HL-60 (cell line): ENCODE measurements around the gene NDC1.

ENCODE experiments used
- CTCF ChIP-seq: IDR thresholded peaks from one replicate; pipeline ENCODE4 v1.5.1; 2011; ENCODE audit warnings: low read length, control low read depth, inconsistent platforms; ENCODE audit not compliant: insufficient read depth
- REST ChIP-seq: IDR thresholded peaks from 2 replicates; pipeline ENCODE4 v1.6.1; 2012; ENCODE audit warnings: low read depth; ENCODE audit not compliant: insufficient replicate concordance

- TF ChIP-seq CTCF (no peak), REST (no peak)
Observed at GRCh38 chr1:53731043-53731600, 107.0 kb downstream of the NDC1 start.
